Bronchial epithelial cell (primary cell): ENCODE measurements around the gene NEDD1. TPM values are rescaled to one million over a fixed set of nuclear protein-coding genes. Genes with fewer than 3 reads are reported as not detected.

Source experiments
- DNase-seq: peaks from one replicate; pipeline ENCODE4 v3.0.0-alpha.2; 2010; ENCODE audit warnings: low read depth
- FAIRE-seq: peaks from 2 replicates; lab custom pipeline; 2011; peaks lifted over from hg19 to GRCh38; lab: Jason Lieb, UNC
- H3K27me3 ChIP-seq: 2 replicates; pipeline ENCODE4 v1.5.1; 2011; ENCODE audit warnings: low read length; ENCODE audit not compliant: control insufficient read depth, insufficient read depth
- H3K36me3 ChIP-seq: 2 replicates; pipeline ENCODE4 v1.5.1; 2011; ENCODE audit warnings: low read length; ENCODE audit not compliant: control insufficient read depth, insufficient read depth
- H3K4me3 ChIP-seq: 2 replicates; pipeline ENCODE4 v1.5.1; 2011; ENCODE audit warnings: mild to moderate bottlenecking, low read depth, low read length, control low read depth
- total RNA-seq: library from RNA; depleted of rRNA; stranded (reverse); fragments of >200 nt; gene quantifications from 2 replicates; pipeline ENCODE4 v1.2.1, GENCODE V29; 2014
- TF ChIP-seq, protein P1 (sequence below): IDR thresholded peaks from 2 replicates; pipeline ENCODE4 v1.5.1; 2011; ENCODE audit warnings: mild to moderate bottlenecking, moderate library complexity, low read length, control low read depth, inconsistent platforms; ENCODE audit not compliant: insufficient read depth, severe bottlenecking

NEDD1 gene
- total RNA-seq, 1 donor from 2014 or later: 35.3 TPM

DNA sequence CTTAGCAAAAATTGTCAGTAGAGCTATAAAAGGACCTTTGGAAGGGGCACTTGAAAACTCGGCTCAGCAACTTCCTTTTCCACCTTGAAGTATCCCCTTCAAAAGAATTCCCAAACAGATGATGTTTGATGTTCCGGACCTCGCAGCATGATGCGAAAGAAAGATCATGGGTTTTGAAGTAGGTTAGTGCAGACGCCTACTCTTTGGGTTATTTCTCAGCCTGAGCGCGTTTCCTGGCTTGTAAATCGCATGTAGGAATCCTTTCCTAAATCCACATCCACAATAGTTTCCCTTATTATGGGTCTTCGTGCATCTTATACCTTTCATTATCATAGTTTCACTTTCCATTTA lies 584 bp upstream of the NEDD1 start:
- no peak for FAIRE-seq

DNA sequence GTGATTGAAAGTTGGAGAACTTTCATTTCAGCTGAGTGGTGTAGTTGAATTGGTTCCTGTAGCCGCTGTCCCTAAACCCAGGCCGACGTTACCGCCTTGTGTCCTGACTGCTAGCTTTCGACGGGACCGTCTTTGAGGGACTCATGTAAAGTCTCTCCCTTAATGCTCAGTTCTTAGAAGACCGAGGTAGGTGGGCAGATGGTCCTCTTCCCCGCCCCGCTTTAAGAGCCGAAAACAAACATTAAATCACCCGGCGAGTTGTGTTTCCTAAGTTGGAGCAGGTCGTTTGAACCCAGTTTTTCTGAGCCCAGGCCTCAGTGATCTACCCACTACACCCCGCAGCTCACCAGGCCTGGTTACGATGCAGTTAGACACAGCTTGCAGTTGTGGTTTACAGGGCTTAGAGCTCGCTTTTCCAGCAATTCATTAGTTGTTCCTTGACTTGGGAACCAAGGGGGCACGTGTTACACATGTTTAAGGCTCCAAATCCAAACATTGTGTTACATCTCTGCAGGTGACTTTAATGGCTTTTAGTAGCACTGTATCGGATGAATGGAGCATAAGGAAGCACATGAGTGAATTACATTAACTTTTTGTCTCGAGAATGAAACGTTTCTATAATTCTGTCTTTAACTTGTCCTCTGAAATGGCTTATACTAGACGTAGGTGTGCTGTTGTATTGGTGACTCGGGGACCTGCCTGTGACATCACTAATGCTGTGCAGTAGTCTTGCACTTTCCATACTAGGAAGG lies 790 bp downstream of the NEDD1 start:
- FAIRE-seq: peak; percentile 83
- peak; percentile 15 for DNase-seq
- peak overlapping the region; percentile 95 for H3K4me3 ChIP-seq
- TF ChIP-seq, protein P1, sequence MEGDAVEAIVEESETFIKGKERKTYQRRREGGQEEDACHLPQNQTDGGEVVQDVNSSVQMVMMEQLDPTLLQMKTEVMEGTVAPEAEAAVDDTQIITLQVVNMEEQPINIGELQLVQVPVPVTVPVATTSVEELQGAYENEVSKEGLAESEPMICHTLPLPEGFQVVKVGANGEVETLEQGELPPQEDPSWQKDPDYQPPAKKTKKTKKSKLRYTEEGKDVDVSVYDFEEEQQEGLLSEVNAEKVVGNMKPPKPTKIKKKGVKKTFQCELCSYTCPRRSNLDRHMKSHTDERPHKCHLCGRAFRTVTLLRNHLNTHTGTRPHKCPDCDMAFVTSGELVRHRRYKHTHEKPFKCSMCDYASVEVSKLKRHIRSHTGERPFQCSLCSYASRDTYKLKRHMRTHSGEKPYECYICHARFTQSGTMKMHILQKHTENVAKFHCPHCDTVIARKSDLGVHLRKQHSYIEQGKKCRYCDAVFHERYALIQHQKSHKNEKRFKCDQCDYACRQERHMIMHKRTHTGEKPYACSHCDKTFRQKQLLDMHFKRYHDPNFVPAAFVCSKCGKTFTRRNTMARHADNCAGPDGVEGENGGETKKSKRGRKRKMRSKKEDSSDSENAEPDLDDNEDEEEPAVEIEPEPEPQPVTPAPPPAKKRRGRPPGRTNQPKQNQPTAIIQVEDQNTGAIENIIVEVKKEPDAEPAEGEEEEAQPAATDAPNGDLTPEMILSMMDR: no peak
- no peaks in the 10 kb centered on the region for H3K36me3 ChIP-seq
- H3K27me3 ChIP-seq: no peaks in the 10 kb centered on the region

More for the DNA sequence above, 584 bp upstream of the NEDD1 start:
- no peaks in the 10 kb centered on the region for H3K27me3 ChIP-seq
- TF ChIP-seq, protein P1: no peak
- peak; percentile 43 for DNase-seq
- H3K4me3 ChIP-seq: peak overlapping the region; percentile 95
- no peaks in the 10 kb centered on the region for H3K36me3 ChIP-seq

DNA sequence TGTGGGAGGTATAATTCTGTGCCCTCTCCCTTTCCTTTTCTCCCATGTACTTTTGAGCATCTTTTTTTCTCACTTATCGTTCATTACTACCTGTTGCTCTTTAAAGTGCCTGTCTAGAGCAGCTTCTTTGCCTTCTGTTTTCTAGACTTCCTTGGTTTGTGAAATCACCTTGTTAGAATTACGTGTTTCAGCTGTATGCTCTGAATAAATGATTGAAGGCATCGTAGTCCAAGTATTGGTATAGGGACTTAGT lies 1.3 kb downstream of the NEDD1 start:
- H3K4me3 ChIP-seq: no peak overlapping the region
- DNase-seq (no peak), FAIRE-seq (no peak)
- H3K27me3 ChIP-seq: no peaks in the 10 kb centered on the region
- peaks cover 2% of the 10 kb centered on the region for H3K36me3 ChIP-seq
- TF ChIP-seq, protein P1: no peak

DNA sequence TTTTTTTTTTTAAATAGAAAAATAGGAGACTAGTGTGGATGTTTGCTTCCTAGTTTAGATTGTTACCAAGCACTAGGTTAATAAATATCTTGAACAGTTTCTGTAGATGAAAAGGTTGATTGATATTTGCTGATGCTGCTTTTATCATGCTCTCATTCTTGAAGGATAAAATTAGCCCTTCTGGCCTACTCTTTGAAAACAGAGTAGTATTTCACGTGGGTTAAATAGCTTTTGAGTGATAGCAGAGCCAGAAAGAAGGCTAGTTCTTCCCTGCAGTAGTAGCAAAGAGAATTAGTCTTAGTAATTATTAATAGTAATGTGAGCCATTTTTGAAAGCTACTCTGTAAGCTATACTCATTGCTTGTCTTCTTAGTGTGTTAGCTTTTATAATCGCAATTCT lies 5.2 kb downstream of the NEDD1 start:
- Histone ChIP-seq H3K4me3 (no peak overlapping the region), H3K36me3 (peaks cover 2% of the 10 kb centered on the region), H3K27me3 (no peaks in the 10 kb centered on the region)
- DNase-seq (no peak), FAIRE-seq (no peak)
- TF ChIP-seq, protein P1: no peak

DNA sequence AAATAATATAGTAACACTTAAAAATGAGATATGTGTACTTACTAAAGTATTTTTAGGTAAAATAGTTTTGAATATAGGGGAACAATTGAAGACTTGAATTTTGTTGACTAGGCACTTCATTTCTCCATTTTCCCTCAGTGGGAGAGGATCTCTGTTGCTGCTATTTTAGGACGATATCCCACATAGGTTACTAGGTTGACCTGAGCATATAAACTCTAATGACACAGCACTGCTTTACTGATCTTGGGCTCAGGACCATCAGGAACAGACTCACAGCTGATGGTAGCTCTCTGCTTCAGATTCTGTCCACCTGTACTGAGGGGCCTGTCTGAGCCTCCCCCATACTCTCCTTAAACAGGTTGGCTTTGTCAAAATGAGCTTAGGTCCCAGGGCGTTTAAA lies 5.9 kb downstream of the NEDD1 start:
- H3K27me3 ChIP-seq: no peaks in the 10 kb centered on the region
- TF ChIP-seq, protein P1: no peak
- no peak overlapping the region for H3K4me3 ChIP-seq
- H3K36me3 ChIP-seq: peaks cover 2% of the 10 kb centered on the region
- FAIRE-seq (no peak), DNase-seq (no peak)

DNA sequence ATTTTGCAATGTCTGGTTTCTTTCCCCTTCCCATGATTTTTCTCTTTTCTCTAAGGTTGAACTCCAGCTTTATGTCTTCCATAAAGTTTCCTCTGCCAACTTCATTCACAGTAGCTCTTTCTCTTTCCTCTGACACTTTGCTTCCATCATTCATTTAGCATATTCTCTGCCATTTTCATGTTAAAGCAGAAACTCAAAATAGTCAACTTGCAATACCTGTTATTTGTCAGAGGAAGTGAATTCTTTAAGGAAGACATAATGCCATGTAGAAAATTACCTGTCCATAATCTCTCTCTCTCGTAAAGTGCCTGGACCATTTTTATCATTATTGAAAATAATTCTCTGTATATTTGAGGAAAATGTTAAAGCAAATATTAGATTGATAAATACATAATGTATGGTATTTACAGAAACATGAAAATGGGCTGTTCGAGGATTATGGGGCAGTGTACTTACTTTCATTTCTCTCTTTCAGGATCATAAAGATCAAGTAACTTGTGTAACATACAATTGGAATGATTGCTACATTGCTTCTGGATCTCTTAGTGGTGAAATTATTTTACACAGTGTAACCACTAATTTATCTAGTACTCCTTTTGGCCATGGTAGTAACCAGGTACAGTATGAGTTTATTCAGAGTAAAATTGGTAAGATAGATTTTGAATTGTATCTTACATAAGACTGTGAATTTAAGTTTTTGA lies 12.6 kb downstream of the NEDD1 start:
- Histone ChIP-seq H3K36me3 (no peaks in the 10 kb centered on the region), H3K4me3 (no peak overlapping the region), H3K27me3 (no peaks in the 10 kb centered on the region)
- FAIRE-seq: no peak
- peak; percentile 17 for DNase-seq
- TF ChIP-seq, protein P1: no peak
